NCI-H82 (cell line): ENCODE results near the gene LRPAP1.
"Not testable (repeated sequence)": the region's sequence is repeated elsewhere in the genome, so short reads cannot be mapped to it uniquely, and the experiment has no call there.

Experiments
- DNase-seq: peaks from one replicate; lab custom pipeline; 2025; lab: John Stamatoyannopoulos, UW

Gene LRPAP1

DNA sequence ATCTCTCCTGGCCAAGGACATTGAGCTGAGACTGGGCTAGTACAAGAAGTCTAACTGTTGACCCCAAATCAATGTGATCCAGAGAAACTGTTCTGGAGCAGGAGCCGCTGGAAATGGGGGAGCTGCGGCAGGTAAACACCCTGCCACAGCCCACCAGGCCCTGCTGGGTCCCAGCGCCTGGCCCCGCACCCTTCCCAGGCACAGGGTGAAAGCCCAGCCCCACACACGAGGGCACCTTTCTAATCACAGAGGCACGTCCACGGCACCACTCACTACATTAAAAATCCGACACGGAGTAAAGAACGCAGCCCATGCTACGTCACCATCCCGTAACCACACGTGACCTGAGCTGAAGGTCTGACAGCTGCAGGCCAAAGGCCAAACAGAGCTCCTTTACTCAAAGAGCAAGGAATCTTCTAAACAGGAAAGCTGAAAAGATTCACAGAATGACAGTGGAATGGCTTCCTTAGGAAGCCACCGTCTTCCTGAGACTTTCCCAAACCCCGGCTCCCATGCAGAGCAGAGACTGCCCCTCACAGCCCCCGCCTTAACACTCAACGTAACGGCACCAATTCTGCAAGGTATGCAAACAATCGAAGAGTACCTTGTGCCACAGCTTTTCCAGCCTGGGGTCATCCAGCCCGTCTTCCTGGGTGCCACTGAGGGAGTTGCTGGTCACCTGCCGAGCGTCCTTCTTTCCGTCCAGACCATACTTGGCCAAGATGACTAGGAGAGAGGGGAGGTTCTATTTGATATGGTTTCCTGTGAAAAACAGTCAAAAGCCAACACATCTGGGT is 12.6 kb downstream of the LRPAP1 start:
- no peak for DNase-seq

DNA sequence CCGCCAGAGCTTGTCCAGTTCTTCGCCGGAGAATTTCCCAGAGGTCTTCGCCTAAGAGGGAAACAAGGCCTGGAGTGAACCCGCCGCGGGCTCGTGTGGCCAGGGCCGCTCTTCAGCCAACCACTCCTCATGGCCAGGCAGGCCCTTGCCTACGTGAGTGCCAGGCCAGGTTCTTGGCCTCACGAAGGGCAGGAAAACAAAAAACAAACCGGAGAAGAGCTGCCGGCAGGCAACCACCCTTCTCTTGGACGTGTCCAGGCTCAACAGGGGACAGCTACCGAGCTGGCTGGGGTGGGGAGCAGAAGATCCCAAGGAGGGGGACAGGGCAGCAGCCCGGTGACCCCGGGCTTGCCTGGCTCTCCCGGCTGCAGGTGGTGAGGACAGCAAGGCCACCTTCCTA is 13.3 kb downstream of the LRPAP1 start:
- DNase-seq = no peak

DNA sequence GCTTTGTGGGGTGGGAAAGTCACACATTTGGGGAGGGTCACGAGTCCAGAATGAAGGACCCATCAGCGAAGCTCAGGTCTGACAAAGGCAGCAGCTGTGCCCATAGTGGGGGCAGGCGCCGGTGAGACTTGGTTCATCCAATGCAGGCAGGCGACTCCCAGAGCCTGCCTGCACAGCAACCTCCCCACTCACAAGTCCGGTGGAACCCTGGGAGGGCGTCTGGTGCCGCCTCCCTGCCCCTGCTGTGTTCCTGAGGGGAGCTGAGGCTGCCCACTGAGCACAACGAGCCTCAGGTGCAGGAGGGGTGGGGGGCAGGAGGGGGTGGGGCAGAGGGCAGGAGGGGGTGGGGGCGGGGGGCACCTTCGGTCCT is 13.7 kb downstream of the LRPAP1 start:
- DNase-seq = no peak

DNA sequence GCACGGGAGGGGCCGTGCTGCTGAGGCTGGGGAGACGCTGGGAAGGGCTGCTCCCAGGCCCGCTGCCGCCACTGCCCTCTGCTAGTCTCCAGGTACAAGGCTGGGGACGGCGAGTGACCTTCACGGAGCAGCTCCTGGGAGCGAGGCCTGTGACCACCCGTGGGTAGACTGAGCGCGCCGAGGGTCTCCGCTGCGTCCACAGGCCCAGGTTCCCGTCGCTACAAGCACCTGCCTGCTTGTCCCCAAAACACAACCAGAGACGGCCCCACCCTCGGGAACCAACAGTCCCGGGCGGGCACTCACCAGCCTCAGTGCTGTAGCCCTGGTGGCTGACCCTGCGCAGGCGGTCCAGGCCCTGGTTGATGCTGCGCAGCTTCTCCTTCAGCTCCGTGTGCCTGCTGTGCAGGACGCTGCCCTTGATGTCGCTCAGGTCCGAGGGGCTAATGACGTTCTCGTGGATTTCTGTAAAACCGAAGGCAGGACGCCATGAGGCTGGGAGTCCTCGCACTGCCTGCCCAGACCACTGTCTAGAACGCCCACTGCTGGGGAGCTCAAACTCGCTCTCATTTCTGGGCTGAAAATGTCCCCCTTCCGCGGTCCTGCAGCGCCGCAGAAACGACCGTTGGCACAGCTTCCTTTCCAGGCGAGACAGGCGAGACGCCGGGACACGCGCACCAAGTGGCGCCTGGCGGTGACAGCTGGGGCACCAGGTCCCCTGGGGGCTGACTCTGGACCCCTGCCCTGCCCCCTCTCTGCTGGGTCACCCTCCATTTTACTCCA is 14.3 kb downstream of the LRPAP1 start:
- no peak for DNase-seq

DNA sequence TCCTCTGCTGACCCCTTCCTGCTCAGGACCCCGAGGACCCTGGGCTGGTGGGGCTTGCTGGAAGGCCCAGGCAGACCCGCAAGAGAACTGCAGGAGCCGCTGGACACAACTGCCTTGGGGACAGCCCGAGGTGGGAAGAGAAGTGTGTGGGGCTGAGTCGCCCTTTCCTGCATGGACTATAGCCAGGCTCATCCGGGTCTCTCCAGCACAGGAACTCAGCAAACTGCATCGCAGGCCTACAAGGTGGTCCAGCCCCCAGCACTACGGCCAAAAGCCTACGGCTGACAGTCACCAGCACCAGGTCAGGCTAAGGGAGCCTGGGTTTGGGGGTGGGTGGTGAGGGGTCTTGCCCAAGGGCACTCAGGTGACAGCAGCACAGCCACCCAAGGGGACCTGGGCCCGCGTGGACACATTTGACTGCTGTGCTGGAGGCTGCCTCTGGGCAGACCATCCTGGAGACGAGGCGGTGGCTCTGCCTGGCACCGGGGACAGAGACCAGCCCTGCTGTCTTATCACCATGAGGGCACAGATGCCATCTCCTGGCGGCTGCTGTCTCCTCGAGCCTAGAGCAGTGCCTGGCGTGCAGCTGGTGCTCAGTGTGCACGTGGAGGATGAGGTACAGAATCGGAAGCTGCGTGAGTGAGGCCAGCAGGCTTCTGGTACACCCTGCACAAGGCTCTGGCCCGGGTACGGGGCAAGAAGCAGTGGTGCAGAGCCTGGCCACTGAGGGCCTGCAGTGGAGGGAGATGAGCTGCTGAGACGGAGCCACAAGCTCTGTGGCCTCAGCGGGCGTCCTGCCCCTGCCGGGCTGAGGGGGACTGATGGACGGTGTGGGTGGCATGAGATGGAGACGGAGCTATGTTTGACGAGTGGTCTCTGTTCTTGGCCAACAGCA is 15.1 kb downstream of the LRPAP1 start:
- no peak for DNase-seq

DNA sequence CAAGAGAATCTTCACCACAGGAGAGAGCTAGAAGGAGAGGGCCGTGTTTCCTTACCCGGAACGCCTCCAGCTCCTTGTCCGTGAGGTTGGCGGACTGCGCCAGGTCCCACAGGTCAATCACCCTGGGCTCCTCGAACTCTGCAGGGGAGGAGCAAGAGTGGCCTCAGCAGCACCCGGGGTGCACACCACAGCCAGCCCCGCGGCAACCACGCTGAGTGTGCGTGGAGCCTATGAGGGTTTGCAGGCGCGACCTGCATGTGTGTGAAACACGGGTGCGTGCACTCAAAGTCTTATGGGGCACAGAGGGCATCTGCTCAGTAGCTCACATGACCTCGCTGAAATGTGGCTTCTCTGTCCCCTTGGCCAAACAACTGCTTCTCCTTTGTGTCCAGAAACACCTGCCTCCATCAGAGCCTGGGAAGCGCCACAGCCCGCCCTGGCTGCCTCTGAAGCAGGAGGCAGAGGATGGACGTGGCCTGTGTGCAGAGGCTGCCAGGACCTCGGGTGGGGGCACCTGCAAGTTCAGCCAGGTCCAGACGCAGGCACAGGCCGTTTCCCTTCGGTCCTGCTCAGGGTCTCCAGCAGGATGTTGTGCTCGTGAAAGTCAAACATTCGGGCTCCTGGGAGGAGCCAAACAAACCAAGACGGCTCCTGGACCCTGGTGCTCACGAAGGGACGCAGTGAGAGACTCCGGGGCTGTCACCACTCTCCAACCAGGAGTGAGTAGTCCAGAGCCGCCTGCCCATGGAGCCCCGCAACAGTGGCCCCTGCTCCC is 16.0 kb downstream of the LRPAP1 start:
- no peak for DNase-seq

DNA sequence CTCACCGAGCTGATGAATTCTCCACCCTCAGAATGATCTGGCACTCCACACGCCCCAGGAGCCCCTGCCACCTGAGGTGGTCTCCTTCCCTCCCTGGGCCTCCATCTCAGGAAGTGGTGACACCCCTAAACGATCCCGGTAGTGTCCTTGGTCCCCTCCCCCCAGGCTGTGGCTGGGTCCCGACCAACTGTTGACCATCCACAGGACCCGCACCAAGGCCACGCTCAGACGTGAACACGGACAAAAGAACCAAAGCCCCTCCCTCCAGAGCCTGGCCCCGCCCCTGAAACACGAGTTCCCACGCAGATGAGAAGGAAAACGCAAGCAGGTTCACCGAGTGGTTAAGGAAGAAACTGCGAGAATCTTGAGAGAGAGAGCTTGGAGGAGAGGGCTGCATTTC is 16.6 kb downstream of the LRPAP1 start:
- no peak for DNase-seq

DNA sequence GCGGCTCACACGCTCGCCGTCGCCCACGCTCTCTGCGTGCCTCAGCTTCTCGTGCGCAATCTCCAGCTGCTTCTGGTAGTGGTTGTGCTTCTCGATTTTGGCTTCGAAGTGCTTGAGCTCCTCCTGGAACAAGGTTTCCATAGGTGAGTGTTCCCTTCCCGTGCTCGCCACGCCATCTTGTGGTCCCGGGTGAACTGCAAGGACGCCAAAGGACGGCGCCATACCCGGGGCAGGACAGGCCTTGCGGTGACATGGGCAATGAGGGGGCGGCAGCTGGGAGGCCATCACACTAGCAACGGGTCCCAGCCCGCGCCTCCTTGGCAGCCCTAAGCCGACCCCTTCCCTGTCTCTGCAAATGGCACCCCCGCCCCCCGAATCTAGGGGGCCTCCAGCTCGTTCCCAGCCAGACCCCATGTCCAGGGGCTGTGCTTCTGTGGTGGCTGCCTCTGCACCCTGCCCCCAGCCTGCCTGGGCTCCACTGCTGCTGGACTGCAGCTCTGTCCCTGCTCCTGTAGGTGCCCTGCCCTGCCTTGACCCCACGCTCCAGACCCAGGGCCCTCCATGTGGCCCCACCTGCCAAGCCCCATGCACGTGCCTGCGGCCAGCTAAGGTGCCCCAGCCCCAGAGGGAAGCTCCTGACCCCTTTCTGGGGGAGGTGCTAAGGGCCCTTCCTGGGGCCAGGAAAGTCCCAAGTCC is 17.3 kb downstream of the LRPAP1 start:
- no peak for DNase-seq

DNA sequence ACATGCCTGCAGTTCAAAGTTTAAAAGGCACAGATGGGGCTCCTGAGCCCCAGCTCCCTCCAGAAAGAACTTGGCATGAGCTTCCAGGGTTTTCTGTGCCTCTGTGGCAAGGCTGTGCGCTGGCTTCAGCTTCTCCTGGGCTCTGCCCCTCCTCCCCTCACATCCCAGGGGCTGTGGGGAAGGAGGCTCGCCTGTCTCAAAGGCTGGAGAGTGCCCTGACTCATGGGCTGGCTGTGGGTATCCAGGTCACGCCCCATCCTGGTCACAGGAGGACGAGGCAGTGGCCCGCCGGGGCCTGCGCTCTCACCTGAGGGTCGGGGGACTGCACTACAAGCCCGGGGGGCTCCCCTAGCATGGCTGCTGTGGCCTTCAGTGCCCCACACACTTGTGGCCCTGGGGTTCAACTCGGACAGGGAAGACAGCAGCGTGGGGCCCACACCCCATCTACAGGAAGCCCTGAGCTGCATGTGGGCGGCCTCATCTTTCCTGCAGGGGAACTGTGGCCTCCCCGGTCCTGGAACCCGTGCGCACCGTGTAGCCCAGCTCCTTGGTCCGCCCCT is 17.9 kb downstream of the LRPAP1 start:
- DNase-seq = no peak

DNA sequence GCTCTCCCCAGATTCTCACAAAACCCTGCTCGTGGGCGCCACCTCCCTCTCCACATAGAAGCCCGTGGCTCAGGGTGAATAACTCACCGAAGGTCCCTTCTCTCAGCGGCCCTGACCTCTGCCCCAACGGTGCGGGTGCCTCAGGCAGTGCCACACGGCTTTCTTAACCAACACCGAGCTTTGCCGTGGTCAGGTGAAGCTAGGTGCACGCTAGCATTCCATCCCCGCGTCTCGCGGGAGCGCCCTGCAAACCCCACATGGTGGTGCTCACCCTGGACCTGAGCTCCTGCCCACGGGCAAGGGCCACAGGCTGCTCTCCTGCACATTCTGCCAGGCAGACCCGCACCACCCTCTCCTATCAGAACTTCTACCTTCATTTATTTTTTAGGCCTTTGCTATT is 18.4 kb downstream of the LRPAP1 start:
- DNase-seq = no peak

DNA sequence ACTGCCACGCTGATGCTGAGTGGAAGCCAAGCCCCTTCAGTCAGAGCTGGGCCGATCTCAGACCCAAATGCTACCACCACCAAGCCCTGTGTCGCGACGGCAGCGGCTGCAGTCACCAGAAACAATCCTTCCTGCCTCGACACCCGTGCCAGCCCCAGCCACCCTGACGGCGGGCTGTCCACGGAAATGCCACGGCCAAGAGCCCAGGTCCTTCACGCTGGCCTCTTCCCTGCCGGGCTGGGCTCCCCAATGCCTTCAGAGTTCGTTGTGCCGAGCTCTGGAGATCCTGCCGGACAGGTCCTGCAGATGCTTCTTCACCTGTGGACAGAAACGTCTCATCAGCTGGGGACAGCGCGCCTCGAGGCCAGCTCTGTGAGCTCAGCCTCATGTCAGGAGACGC is 19.5 kb downstream of the LRPAP1 start:
- DNase-seq = no peak

DNA sequence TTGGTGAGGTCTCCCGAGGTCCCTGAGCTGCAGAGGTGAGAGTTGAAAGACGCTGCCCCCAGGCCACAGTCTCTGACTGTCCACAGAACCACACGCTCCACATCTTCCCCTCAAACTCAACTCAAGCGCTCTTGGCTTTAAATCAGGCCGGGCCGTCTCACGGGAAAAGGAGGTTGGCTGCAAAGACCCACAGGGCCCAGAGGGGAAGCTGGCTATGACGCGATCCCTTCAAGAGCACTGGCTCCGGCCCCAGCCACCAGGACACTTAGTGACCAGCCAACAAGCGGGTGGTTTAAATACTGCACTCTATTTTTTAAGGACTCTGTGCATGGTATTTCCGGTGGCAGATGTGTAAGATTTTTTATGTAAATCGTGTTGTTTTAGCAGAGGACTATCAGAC is 19.9 kb downstream of the LRPAP1 start:
- no peak for DNase-seq

DNA sequence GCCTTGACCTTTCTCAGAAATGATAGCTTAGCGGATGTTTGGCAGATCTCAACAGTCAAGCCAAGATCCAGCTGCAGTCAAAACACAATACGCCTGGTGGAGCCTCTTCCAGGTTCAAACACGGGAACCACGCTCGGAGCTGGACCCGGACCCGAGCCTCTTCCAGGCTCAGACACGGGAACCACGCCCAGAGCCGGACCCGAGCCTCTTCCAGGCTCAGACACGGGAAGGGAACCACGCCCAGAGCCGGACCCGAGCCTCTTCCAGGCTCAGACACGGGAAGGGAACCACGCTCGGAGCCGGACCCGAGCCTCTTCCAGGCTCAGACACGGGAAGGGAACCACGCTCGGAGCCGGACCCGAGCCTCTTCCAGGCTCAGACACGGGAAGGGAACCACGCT is 20.6 kb downstream of the LRPAP1 start:
- DNase-seq = not testable (repeated sequence)

DNA sequence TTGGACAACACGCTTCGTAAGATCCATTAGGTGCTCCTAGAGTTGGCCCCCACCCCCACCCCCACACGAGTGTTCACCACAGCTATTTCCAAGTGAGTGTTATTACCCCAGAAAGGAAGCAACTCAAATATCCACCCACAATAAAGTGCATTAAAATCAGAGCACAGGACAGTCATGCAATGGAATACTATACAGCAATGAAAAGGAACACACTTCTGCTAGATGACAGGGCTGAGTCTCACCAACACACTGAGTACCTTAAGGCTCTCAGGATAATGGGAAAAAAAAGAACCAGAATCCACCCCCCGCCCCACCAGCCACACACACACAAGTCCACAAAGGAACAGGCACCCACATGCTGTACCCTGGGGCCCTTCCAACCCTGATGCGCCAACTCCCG is 21.0 kb downstream of the LRPAP1 start:
- DNase-seq = no peak

DNA sequence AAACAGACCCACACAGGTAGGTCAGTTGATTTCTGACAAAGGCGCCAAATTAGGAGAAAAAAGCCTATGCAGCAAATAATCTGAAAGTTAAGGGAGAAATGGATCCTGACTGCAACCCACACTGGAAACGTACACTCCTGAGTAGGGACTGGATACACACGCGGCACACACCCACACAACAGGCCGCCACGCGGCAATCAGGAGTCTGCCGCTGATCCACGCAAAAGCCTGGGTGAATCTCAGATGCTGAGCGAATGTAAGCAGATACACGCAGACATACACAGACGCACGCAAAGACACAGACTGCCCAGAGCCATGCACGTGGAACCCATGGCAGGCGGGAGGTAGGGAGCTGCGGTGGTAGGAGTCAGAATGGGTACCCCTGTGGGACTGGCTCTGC is 21.7 kb downstream of the LRPAP1 start:
- no peak for DNase-seq

DNA sequence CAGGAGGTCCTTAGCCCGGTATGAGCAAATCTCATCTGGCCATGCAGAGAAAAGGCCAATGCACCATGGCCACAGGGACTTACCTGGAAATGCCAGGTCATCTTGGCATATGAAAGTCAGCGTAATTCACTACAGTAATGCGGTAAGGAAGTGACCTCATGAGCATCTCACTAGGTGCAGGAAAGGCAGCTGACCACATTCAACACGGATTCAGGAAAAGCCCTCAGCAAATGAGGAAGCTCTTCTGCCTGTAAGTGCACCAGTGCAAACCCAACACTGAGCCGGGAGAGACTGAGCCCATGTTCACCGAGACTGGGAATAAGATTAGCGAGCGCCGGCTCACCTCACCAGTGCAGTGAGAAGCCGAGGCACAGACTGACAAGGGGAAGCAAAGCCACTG is 23.7 kb downstream of the LRPAP1 start:
- DNase-seq = no peak

DNA sequence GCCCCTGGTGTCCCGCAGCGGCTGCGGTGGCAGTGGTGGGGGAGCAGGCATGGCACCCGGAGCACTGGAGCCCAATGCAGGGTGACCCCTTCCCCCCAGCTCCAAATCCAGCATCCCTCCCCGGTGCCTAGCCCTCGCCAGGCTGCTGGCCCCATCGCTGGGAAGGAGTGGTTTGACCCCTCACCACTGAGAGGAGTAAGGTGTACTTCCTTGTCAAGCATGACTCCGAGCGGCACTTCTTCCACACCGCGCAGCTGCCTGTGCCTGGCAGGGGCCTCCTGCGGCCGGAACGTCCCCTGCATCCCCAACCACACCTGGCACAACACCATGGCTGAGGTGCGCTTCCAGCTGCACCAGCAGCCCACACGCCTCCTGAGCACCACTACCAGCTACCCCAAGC is 27.0 kb downstream of the LRPAP1 start:
- no peak for DNase-seq

DNA sequence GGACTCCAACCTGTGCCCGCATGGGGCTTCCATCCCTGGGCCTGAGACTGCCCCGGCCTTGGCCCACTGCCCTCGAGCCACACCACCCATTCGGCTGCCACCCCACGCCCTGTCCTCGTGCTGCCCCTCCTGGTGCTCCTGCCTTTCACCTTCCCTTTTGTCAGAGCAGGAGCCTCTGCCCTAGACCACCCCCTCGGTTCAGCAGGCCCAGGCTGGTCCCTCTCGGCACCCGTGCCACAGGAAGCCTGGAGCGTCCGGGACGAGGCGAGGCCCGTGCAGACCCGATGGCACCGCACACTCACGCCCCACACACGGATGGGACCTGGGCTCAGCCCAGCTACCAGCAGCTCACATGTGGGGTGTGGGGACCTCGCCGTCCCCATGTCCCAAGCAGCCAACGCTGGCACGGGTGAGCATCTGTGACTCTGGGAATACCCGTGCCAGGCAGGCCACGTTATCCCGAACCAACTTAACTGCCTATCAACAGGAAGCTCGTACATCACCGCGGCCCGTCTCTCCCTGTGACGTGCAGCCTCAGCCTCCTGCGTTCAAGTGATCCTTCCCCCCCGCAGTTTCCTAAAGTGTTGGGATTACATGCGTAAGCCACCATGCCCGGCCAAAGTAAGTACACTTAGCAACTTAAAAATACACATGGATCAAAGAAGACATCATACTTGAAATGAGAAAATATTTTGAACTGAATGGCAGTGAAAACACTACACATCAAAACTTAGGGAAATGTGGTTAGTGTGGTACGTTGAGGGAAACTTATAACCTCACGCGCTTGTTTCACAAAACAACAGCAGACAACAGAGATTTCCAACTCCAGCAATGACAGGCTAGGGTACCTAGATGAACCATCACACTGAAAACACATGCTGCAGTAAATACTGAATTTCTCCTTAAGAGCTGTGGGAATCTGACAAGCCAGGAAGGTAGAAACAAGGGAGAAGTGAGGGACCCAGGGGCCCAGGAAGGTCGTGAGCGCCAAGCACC is 29.0 kb downstream of the LRPAP1 start:
- DNase-seq = no peak

DNA sequence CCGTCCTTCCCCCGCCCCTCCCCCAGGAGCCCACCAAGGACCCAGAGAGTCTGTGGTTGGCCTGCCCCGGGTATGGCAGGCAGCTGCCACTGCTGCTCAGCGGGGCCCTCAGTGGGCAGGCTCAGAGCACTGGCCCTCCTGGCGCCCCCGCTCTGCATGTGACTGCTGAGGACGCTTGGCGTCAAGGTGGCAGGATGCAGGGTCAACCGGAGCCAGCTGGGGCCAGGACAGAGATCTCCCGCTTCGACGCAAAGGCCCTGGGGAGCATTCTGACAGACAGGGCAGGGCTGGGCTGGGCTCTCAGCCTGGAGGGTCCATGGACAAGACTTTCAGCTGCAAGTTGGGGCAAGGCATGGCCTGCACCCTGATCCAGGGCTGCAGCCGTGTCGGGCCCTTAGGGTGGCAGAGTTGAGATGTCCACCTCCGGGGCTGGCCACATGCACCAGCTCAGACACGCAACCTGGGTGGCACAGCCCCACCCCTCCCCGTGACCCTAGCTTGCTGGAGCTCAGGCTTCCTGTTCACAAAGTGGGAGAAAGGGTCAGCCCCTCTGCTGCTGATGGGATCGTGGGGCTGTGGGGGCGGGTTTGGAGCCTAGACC is 30.3 kb downstream of the LRPAP1 start:
- no peak for DNase-seq
